Measurements from ENCODE around the gene GRN.

GRN gene

DNA sequence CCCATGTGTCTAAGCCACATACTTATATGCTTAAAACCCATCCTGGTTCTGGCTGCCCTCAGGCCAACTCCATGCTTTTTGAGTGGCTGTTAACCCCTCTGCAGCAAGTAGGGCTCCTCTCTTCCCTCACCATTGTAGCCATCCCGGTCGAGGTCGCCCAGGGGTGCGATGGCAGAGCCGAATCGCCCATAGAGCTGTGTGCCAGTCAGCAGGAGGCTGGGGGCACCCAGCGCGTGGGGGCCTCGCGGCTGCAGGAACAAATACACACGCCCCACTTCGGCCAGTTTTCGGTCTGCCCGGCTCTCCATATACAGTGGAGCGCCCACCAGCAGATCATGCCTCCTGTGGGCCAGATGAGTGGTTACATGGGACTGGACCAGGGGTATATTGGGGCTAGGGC lies 38.3 kb downstream of the GRN start:
- H3K27me3 ChIP-seq, result peaks cover 73% of the 10 kb centered on the region
- H3K27ac ChIP-seq, result no peak overlapping the region
- no peaks in the 10 kb centered on the region for H3K9me3 ChIP-seq
- TF ChIP-seq CTCF (IDR thresholded peaks at IDR 0.05), result no peak
- peaks cover 13 to 17% of the 10 kb centered on the region in 2 experiments for H3K4me1 ChIP-seq (ENCODE audit: control insufficient read depth in 1 of 2, insufficient read depth in 1 of 2, low read depth in 1 of 2, low read length in 1 of 2)
- no peak overlapping the region for H3K4me3 ChIP-seq (ENCODE audit: low read depth in 1 of 2, low read length in 1 of 2)
- H3K36me3 ChIP-seq, result no peaks in the 10 kb centered on the region

DNA sequence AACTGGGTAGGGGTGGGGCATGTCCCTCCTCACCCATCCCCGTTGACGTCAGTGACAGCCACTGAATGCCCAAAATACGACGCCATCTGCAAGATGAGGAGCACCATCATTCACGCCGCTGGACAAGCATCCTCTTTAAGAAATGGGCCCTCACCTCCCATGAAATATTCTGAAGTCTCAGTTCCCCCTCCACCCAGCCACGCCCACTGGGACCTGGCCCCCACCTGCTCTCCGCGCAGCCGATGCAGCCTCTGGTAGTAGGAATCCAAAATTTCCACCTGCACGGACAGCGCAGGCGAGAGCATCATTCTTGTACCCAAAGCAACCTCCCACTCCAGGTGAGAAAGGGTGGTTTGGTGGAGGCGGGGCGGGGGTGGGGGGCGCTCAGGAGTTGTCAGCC lies 38.8 kb downstream of the GRN start:
- H3K9me3 ChIP-seq, result no peaks in the 10 kb centered on the region
- TF ChIP-seq CTCF (IDR thresholded peaks at IDR 0.05), result no peak
- no peak overlapping the region for H3K27ac ChIP-seq
- H3K36me3 ChIP-seq, result no peaks in the 10 kb centered on the region
- peaks cover 13 to 17% of the 10 kb centered on the region in 2 experiments for H3K4me1 ChIP-seq (ENCODE audit: control insufficient read depth in 1 of 2, insufficient read depth in 1 of 2, low read depth in 1 of 2, low read length in 1 of 2)
- no peak overlapping the region for H3K4me3 ChIP-seq (ENCODE audit: low read depth in 1 of 2, low read length in 1 of 2)
- H3K27me3 ChIP-seq, result peaks cover 74% of the 10 kb centered on the region

- peaks cover 74% of the 10 kb centered on the region for H3K27me3 ChIP-seq
- no peak for TF ChIP-seq CTCF (IDR thresholded peaks at IDR 0.05)
- no peak overlapping the region for H3K4me3 ChIP-seq (ENCODE audit: low read depth in 1 of 2, low read length in 1 of 2)
- H3K4me1 ChIP-seq (ENCODE audit: control insufficient read depth in 1 of 2, insufficient read depth in 1 of 2, low read depth in 1 of 2, low read length in 1 of 2), result peaks cover 13 to 17% of the 10 kb centered on the region in 2 experiments
- H3K36me3 ChIP-seq, result no peaks in the 10 kb centered on the region
- H3K27ac ChIP-seq, result no peak overlapping the region
- H3K9me3 ChIP-seq, result no peaks in the 10 kb centered on the region
Observed at GRCh38 chr17:44384281-44384822, 39.2 kb downstream of the GRN start.

DNA sequence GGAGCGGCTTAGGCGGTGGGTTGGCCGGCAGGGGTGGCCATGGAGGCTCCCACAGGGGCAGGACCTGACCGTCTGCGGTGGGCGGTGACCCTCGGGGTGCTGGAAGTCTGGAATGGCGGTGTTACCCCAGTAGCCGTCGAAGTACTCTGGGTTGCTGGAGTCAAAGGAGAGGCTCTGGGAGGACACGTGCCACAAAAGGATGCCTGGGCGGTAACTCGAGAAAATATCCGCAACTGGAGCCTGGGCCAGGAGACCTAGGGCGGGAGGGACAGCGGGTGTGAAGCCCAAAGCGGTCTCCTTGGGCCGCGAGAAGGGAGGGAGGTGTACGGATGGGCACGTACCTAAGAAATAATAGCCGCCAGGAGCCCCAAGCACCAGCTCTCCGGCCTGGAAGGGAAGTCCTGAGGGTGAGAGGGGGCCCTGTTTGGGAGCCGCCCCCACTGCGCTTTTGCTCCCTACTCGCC lies 39.8 kb downstream of the GRN start:
- H3K4me1 ChIP-seq (ENCODE audit: control insufficient read depth in 1 of 2, insufficient read depth in 1 of 2, low read depth in 1 of 2, low read length in 1 of 2), result peaks cover 13 to 17% of the 10 kb centered on the region in 2 experiments
- H3K27me3 ChIP-seq, result peaks cover 77% of the 10 kb centered on the region

DNA sequence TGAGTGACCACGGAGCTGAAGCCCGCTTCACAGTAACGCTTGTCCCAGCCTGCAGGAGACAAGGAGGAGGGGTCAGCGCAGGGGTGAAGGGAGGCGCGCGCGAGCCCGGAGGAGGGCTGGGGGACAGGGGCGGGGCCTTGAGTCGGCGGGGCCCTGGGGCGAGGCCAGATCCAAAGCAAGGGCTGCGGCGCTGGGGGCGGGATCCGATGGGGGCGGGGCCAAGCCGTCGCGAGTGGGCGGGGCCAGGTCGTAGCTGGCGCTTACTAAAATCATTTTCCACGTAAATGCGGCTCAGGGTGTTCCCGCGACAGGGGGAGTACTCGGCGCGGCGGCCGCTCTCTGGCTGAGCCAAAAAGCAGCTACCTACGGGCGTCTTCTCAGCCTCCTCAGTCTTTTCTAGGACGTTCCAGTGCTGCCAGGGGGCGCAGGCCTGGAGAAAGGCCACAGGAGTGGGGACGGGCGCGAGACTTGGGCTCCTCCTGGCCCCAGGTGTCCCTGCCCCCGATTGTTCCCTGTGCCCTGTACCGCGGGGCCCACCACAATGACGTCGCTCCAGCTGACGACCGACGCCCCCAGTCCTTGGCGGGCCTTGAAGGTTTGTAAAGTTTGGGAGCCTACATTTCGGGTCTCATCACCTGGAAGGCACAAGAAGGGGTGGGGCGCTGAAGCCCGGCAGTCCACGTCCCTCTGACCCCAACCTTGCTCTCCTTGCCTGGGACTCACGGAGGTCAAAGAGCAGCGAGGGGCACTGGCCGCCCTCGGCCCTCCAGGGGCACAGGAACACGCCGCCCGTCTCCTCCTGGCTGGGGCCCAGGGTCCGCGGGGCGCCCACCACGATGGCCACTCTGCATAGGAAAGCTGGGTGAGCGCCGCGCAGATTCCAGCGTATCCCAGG lies 40.4 kb downstream of the GRN start:
- Histone ChIP-seq H3K27ac (no peak overlapping the region), H3K4me3 (ENCODE audit: low read depth in 1 of 2, low read length in 1 of 2) (peak overlapping the region; percentile 34 to 54), H3K36me3 (no peaks in the 10 kb centered on the region), H3K9me3 (no peaks in the 10 kb centered on the region), H3K27me3 (peaks cover 82% of the 10 kb centered on the region), H3K4me1 (ENCODE audit: control insufficient read depth in 1 of 2, insufficient read depth in 1 of 2, low read depth in 1 of 2, low read length in 1 of 2) (peaks cover 13 to 17% of the 10 kb centered on the region in 2 experiments)
- TF ChIP-seq CTCF (IDR thresholded peaks at IDR 0.05), result no peak

More for the DNA sequence above, 39.8 kb downstream of the GRN start:
- H3K27ac ChIP-seq, result no peak overlapping the region
- no peaks in the 10 kb centered on the region for H3K36me3 ChIP-seq
- no peaks in the 10 kb centered on the region for H3K9me3 ChIP-seq
- peak overlapping the region; percentile 34 to 54 for H3K4me3 ChIP-seq (ENCODE audit: low read depth in 1 of 2, low read length in 1 of 2)
- TF ChIP-seq CTCF (IDR thresholded peaks at IDR 0.05), result no peak
